ENCODE data around the gene GRAMD2B. TPM values are rescaled to one million over a fixed set of nuclear protein-coding genes. Genes with fewer than 3 reads are reported as not detected.

The GRAMD2B gene
- polyA plus RNA-seq, 1 donor from 2014 or later = not detected

GRCh38 chr5:126461838-126462237 lies 38.6 kb downstream of the GRAMD2B start:
- Histone ChIP-seq H3F3A (ENCODE audit: insufficient read depth, low read length, poor library complexity, severe bottlenecking) (no peaks in the 10 kb centered on the region), H3K36me3 (ENCODE audit: insufficient read depth, low read length) (no peaks in the 10 kb centered on the region), H3K9me2 (ENCODE audit: insufficient read depth, low read length) (no peaks in the 10 kb centered on the region), H3K4me3 (ENCODE audit: low read length) (no peak overlapping the region), H3K27ac (ENCODE audit: low read length) (no peak overlapping the region), H3K9me3 (ENCODE audit: low read length) (no peaks in the 10 kb centered on the region), H4K20me1 (ENCODE audit: insufficient read depth) (no peaks in the 10 kb centered on the region), H3K9ac (ENCODE audit: low read length) (no peak overlapping the region), H3K27me3 (ENCODE audit: insufficient read depth, low read depth, low read length) (no peaks in the 10 kb centered on the region), H3K79me2 (replicated peaks; ENCODE audit: insufficient read depth, low read length) (no peaks in the 10 kb centered on the region), H2AFZ (ENCODE audit: low read depth, low read length) (no peak overlapping the region), H3K4me2 (ENCODE audit: low read length) (no peak overlapping the region)
- TF ChIP-seq MXI1 (conservative IDR thresholded peaks at IDR 0.05; ENCODE audit: poor library complexity, severe bottlenecking) = no peak
- no peak for TF ChIP-seq RAD21 (conservative IDR thresholded peaks at IDR 0.05)
- no peak for TF ChIP-seq CTCF (IDR thresholded peaks at IDR 0.05; ENCODE audit: poor library complexity, severe bottlenecking)
- no peak for TF ChIP-seq EZH2 (IDR thresholded peaks at IDR 0.05; ENCODE audit: borderline replicate concordance, insufficient read depth, low read length, poor library complexity, severe bottlenecking)
- no peak for TF ChIP-seq POLR2AphosphoS5 (IDR thresholded peaks at IDR 0.05)
- TF ChIP-seq REST (IDR thresholded peaks at IDR 0.05; ENCODE audit: borderline replicate concordance) = no peak
- TF ChIP-seq TAF1 (IDR thresholded peaks at IDR 0.05; ENCODE audit: low read depth) = no peak
- no peak for TF ChIP-seq SMC3 (conservative IDR thresholded peaks at IDR 0.05; ENCODE audit: poor library complexity)
- no peak for TF ChIP-seq EP300 (conservative IDR thresholded peaks at IDR 0.05; ENCODE audit: poor library complexity, severe bottlenecking)

- no peaks in the 10 kb centered on the region for H3F3A ChIP-seq (ENCODE audit: insufficient read depth, low read length, poor library complexity, severe bottlenecking)
- no peak overlapping the region for H3K27ac ChIP-seq (ENCODE audit: low read length)
- no peaks in the 10 kb centered on the region for H3K27me3 ChIP-seq (ENCODE audit: insufficient read depth, low read depth, low read length)
- TF ChIP-seq REST (IDR thresholded peaks at IDR 0.05; ENCODE audit: borderline replicate concordance) (no peak), EZH2 (IDR thresholded peaks at IDR 0.05; ENCODE audit: borderline replicate concordance, insufficient read depth, low read length, poor library complexity, severe bottlenecking) (no peak), RAD21 (conservative IDR thresholded peaks at IDR 0.05) (no peak), CTCF (IDR thresholded peaks at IDR 0.05; ENCODE audit: poor library complexity, severe bottlenecking) (no peak), EP300 (conservative IDR thresholded peaks at IDR 0.05; ENCODE audit: poor library complexity, severe bottlenecking) (no peak), POLR2AphosphoS5 (IDR thresholded peaks at IDR 0.05) (no peak), MXI1 (conservative IDR thresholded peaks at IDR 0.05; ENCODE audit: poor library complexity, severe bottlenecking) (no peak)
- H3K9me3 ChIP-seq (ENCODE audit: low read length) = no peaks in the 10 kb centered on the region
- H3K36me3 ChIP-seq (ENCODE audit: insufficient read depth, low read length) = no peaks in the 10 kb centered on the region
- H2AFZ ChIP-seq (ENCODE audit: low read depth, low read length) = no peak overlapping the region
- no peaks in the 10 kb centered on the region for H3K9me2 ChIP-seq (ENCODE audit: insufficient read depth, low read length)
- H3K9ac ChIP-seq (ENCODE audit: low read length) = no peak overlapping the region
- no peaks in the 10 kb centered on the region for H3K79me2 ChIP-seq (replicated peaks; ENCODE audit: insufficient read depth, low read length)
- no peak overlapping the region for H3K4me3 ChIP-seq (ENCODE audit: low read length)
- H4K20me1 ChIP-seq (ENCODE audit: insufficient read depth) = no peaks in the 10 kb centered on the region
- no peak overlapping the region for H3K4me2 ChIP-seq (ENCODE audit: low read length)
Observed at GRCh38 chr5:126462239-126463014, 39.2 kb downstream of the GRAMD2B start.
